ENCODE data around the gene MRPL43. TPM values are rescaled to one million over a fixed set of nuclear protein-coding genes. Genes with fewer than 3 reads are reported as not detected.

The MRPL43 gene
- total RNA-seq, 2 experiments from 2014 or later: 47.0 to 50.1 TPM

GRCh38 chr10:101030496-101031127 lies 43.3 kb upstream of the MRPL43 start:
- Mint-ChIP-seq H3K27ac (no peak overlapping the region), H3K4me3 (peak overlapping the region; percentile 79), H3K27me3 (no peaks in the 10 kb centered on the region), H3K9me3 (no peaks in the 10 kb centered on the region), H3K4me1 (ENCODE audit: low read depth) (peaks cover 17% of the 10 kb centered on the region), H3K36me3 (peaks cover 5% of the 10 kb centered on the region)
- POLR2A ChIA-PET: interaction anchor here (0.9 to 3.0 kb wide), 6 partner anchors 12 to 35 kb away, joined by 3 to 14 read pairs (median 8); partner anchors contain the start of genes KAZALD1 and LZTS2
- CTCF ChIA-PET: interaction anchor here (0.6 to 28.4 kb wide), 16 partner anchors 12 to 753 kb away, joined by 3 to 559 read pairs (median 4); partner anchors contain the start of genes KAZALD1, LZTS2 and NPM3
- intact Hi-C loops (cut with micrococcal nuclease): loop anchor here (2.0 to 5.0 kb wide), 2 partner anchors 18 to 118 kb away; partner anchors contain the start of gene SLF2
- no peak for DNase-seq

GRCh38 chr10:101029520-101030295 lies 42.4 kb upstream of the MRPL43 start:
- intact Hi-C loops (cut with micrococcal nuclease): loop anchor here (2.0 to 5.0 kb wide), 3 partner anchors 17 to 117 kb away; partner anchors contain the start of gene SLF2
- no peak for DNase-seq
- Mint-ChIP-seq H3K4me1 (ENCODE audit: low read depth) (peaks cover 17% of the 10 kb centered on the region), H3K27ac (no peak overlapping the region), H3K27me3 (no peaks in the 10 kb centered on the region), H3K4me3 (no peak overlapping the region), H3K36me3 (peaks cover 2% of the 10 kb centered on the region), H3K9me3 (no peaks in the 10 kb centered on the region)
- ChIA-PET POLR2A (interaction anchor here (1.5 to 3.0 kb wide), 2 partner anchors 13 to 15 kb away, joined by 3 to 14 read pairs; no protein-coding TSS in a partner anchor), CTCF (interaction anchor here (0.6 to 28.4 kb wide), 9 partner anchors 11 to 113 kb away, joined by 4 to 559 read pairs (median 25); partner anchors contain the start of gene KAZALD1)

GRCh38 chr10:101028446-101029337 lies 41.4 kb upstream of the MRPL43 start:
- intact Hi-C loops (cut with micrococcal nuclease): loop anchor here (5.0 kb wide), 1 partner anchor 51 kb away; no protein-coding TSS in a partner anchor
- Mint-ChIP-seq H3K27me3 (no peaks in the 10 kb centered on the region), H3K9me3 (no peaks in the 10 kb centered on the region), H3K4me3 (no peak overlapping the region), H3K4me1 (ENCODE audit: low read depth) (peaks cover 14% of the 10 kb centered on the region), H3K36me3 (no peaks in the 10 kb centered on the region), H3K27ac (no peak overlapping the region)
- DNase-seq: no peak
- POLR2A ChIA-PET: interaction anchor here (1.5 kb wide), 1 partner anchor 14 kb away, joined by 3 read pairs; no protein-coding TSS in a partner anchor
- CTCF ChIA-PET: interaction anchor here (0.6 to 28.4 kb wide), 10 partner anchors 12 to 334 kb away, joined by 3 to 559 read pairs (median 4); partner anchors contain the start of gene KAZALD1

- Mint-ChIP-seq H3K4me1 (ENCODE audit: low read depth) (peaks cover 2% of the 10 kb centered on the region), H3K9me3 (no peaks in the 10 kb centered on the region), H3K27ac (no peak overlapping the region), H3K4me3 (no peak overlapping the region), H3K27me3 (no peaks in the 10 kb centered on the region), H3K36me3 (no peaks in the 10 kb centered on the region)
- CTCF ChIA-PET: interaction anchor here (0.7 to 28.4 kb wide), 6 partner anchors 10 to 37 kb away, joined by 4 to 559 read pairs (median 8); partner anchors contain the start of gene KAZALD1
- POLR2A ChIA-PET: interaction anchor here (0.8 kb wide), 1 partner anchor 10 kb away, joined by 3 read pairs; no protein-coding TSS in a partner anchor
- DNase-seq: no peak
- intact Hi-C loops (cut with micrococcal nuclease): loop anchor here (5.0 kb wide), 1 partner anchor 50 kb away; no protein-coding TSS in a partner anchor
Measured at GRCh38 chr10:101027106-101027720, 39.9 kb upstream of the MRPL43 start.

- intact Hi-C loops (cut with micrococcal nuclease): no loop called here
- peaks cover 16% of the 10 kb centered on the region for H3K27me3 Mint-ChIP-seq
- no peaks in the 10 kb centered on the region for H3K9me3 Mint-ChIP-seq
- ChIA-PET POLR2A (interaction anchor here (1.2 kb wide), 1 partner anchor 20 kb away, joined by 3 read pairs; no protein-coding TSS in a partner anchor), CTCF (interaction anchor here (0.6 to 1.6 kb wide), 4 partner anchors 9 to 67 kb away, joined by 3 to 4 read pairs (median 4); no protein-coding TSS in a partner anchor)
- H3K27ac Mint-ChIP-seq: no peak overlapping the region
- DNase-seq: no peak
- peaks cover 3% of the 10 kb centered on the region for H3K4me1 Mint-ChIP-seq (ENCODE audit: low read depth)
- H3K36me3 Mint-ChIP-seq: no peaks in the 10 kb centered on the region
- no peak overlapping the region for H3K4me3 Mint-ChIP-seq
Measured at GRCh38 chr10:101022967-101023705, 35.8 kb upstream of the MRPL43 start.

GRCh38 chr10:101021692-101022251 lies 34.5 kb upstream of the MRPL43 start:
- H3K4me3 Mint-ChIP-seq: no peak overlapping the region
- no peaks in the 10 kb centered on the region for H3K9me3 Mint-ChIP-seq
- peaks cover 3% of the 10 kb centered on the region for H3K4me1 Mint-ChIP-seq (ENCODE audit: low read depth)
- ChIA-PET CTCF (interaction anchor here (0.8 to 1.6 kb wide), 2 partner anchors 8 to 28 kb away, joined by 4 read pairs; no protein-coding TSS in a partner anchor), POLR2A (no interaction called here)
- no peaks in the 10 kb centered on the region for H3K36me3 Mint-ChIP-seq
- no peak overlapping the region for H3K27ac Mint-ChIP-seq
- DNase-seq: no peak
- intact Hi-C loops (cut with micrococcal nuclease): no loop called here
- H3K27me3 Mint-ChIP-seq: peaks cover 23% of the 10 kb centered on the region

GRCh38 chr10:101021239-101021638 lies 33.9 kb upstream of the MRPL43 start:
- no peaks in the 10 kb centered on the region for H3K36me3 Mint-ChIP-seq
- intact Hi-C loops (cut with micrococcal nuclease): no loop called here
- CTCF ChIA-PET: no interaction called here
- no peak overlapping the region for H3K27ac Mint-ChIP-seq
- DNase-seq: no peak
- H3K27me3 Mint-ChIP-seq: peaks cover 28% of the 10 kb centered on the region
- peaks cover 3% of the 10 kb centered on the region for H3K4me1 Mint-ChIP-seq (ENCODE audit: low read depth)
- no peaks in the 10 kb centered on the region for H3K9me3 Mint-ChIP-seq
- POLR2A ChIA-PET: no interaction called here
- H3K4me3 Mint-ChIP-seq: no peak overlapping the region

GRCh38 chr10:101020427-101021075 lies 33.3 kb upstream of the MRPL43 start:
- POLR2A ChIA-PET: no interaction called here
- Mint-ChIP-seq H3K27me3 (peaks cover 32% of the 10 kb centered on the region), H3K27ac (no peak overlapping the region), H3K4me3 (no peak overlapping the region), H3K4me1 (ENCODE audit: low read depth) (peaks cover 3% of the 10 kb centered on the region), H3K36me3 (no peaks in the 10 kb centered on the region), H3K9me3 (no peaks in the 10 kb centered on the region)
- CTCF ChIA-PET: interaction anchor here (1.5 to 7.2 kb wide), 2 partner anchors 11 to 121 kb away, joined by 8 to 137 read pairs; partner anchors contain the start of genes PDZD7 and SFXN3
- no peak for DNase-seq
- intact Hi-C loops (cut with micrococcal nuclease): loop anchor here (1.0 kb wide), 1 partner anchor 25 kb away; no protein-coding TSS in a partner anchor

GRCh38 chr10:101019440-101019703 lies 32.1 kb upstream of the MRPL43 start:
- Mint-ChIP-seq H3K27ac (no peak overlapping the region), H3K4me3 (no peak overlapping the region), H3K36me3 (no peaks in the 10 kb centered on the region), H3K27me3 (peaks cover 35% of the 10 kb centered on the region), H3K9me3 (no peaks in the 10 kb centered on the region), H3K4me1 (ENCODE audit: low read depth) (peaks cover 12% of the 10 kb centered on the region)
- ChIA-PET CTCF (interaction anchor here (0.6 to 7.2 kb wide), 22 partner anchors 10 to 1002 kb away, joined by 3 to 199 read pairs (median 6); partner anchors contain the start of genes KAZALD1, LZTS2, MRPL43 and PDZD7), POLR2A (interaction anchor here (3.4 kb wide), 1 partner anchor 12 kb away, joined by 11 read pairs; the partner anchor contains the start of genes PDZD7 and SFXN3)
- intact Hi-C loops (cut with micrococcal nuclease): loop anchor here (2.0 kb wide), 1 partner anchor 41 kb away; the partner anchor contains the start of gene KAZALD1
- DNase-seq: no peak

Measured in activated CD4-positive, alpha-beta memory T cell treated with anti-CD3 and anti-CD28 coated beads for 36 hours (primary cell).